ENCODE results near the gene PARVG. TPM values are rescaled to one million over a fixed set of nuclear protein-coding genes. Genes with fewer than 3 reads are reported as not detected.
"Not testable (repeated sequence)": the region's sequence is repeated elsewhere in the genome, so short reads cannot be mapped to it uniquely, and the experiment has no call there.

Gene PARVG
- total RNA-seq, 1 experiment from 2014 or later, result not detected

- DNase-seq (ENCODE audit: low spot score), result no peak
Observed at GRCh38 chr22:44213489-44214043, 32.8 kb downstream of the PARVG start.

- DNase-seq (ENCODE audit: low spot score), result no peak
Observed at GRCh38 chr22:44214187-44214586, 33.5 kb downstream of the PARVG start.

- no peak for DNase-seq (ENCODE audit: low spot score)
Observed at GRCh38 chr22:44214764-44215163, 34.0 kb downstream of the PARVG start.

GRCh38 chr22:44215287-44215686 is 34.6 kb downstream of the PARVG start:
- DNase-seq (ENCODE audit: low spot score), result no peak

- DNase-seq (ENCODE audit: low spot score), result no peak
Observed at GRCh38 chr22:44217346-44217745, 36.6 kb downstream of the PARVG start.

GRCh38 chr22:44218071-44218470 is 37.3 kb downstream of the PARVG start:
- DNase-seq (ENCODE audit: low spot score), result no peak

GRCh38 chr22:44219101-44219870 is 38.6 kb downstream of the PARVG start:
- no peak for DNase-seq (ENCODE audit: low spot score)

- DNase-seq (ENCODE audit: low spot score), result no peak
Observed at GRCh38 chr22:44220727-44221680, 40.3 kb downstream of the PARVG start.

- no peak for DNase-seq (ENCODE audit: low spot score)
Observed at GRCh38 chr22:44221710-44222475, 41.2 kb downstream of the PARVG start.

GRCh38 chr22:44224166-44224565 is 43.4 kb downstream of the PARVG start:
- no peak for DNase-seq (ENCODE audit: low spot score)

- DNase-seq (ENCODE audit: low spot score), result no peak
Observed at GRCh38 chr22:44225091-44225689, 44.5 kb downstream of the PARVG start.

- DNase-seq (ENCODE audit: low spot score), result no peak
Observed at GRCh38 chr22:44225812-44226211, 45.1 kb downstream of the PARVG start.

GRCh38 chr22:44229331-44229730 is 48.6 kb downstream of the PARVG start:
- no peak for DNase-seq (ENCODE audit: low spot score)

GRCh38 chr22:44229809-44230208 is 49.1 kb downstream of the PARVG start:
- no peak for DNase-seq (ENCODE audit: low spot score)

GRCh38 chr22:44231233-44231632 is 50.5 kb downstream of the PARVG start:
- no peak for DNase-seq (ENCODE audit: low spot score)

- DNase-seq (ENCODE audit: low spot score), result not testable (repeated sequence)
Observed at GRCh38 chr22:44234372-44234771, 53.6 kb downstream of the PARVG start.

- no peak for DNase-seq (ENCODE audit: low spot score)
Observed at GRCh38 chr22:44237290-44237689, 56.6 kb downstream of the PARVG start.

GRCh38 chr22:44241121-44241520 is 60.4 kb downstream of the PARVG start:
- DNase-seq (ENCODE audit: low spot score), result not testable (repeated sequence)

GRCh38 chr22:44242946-44243724 is 62.4 kb downstream of the PARVG start:
- DNase-seq (ENCODE audit: low spot score), result no peak

- no peak for DNase-seq (ENCODE audit: low spot score)
Observed at GRCh38 chr22:44243761-44244160, 63.0 kb downstream of the PARVG start.

Measured in A172 (cell line).